GM12801 (cell line): ENCODE data around the gene C10orf67.

Experiments used
- TF ChIP-seq, protein P1 (sequence below): IDR thresholded peaks from one replicate; pipeline ENCODE4 v1.5.1; 2011; ENCODE audit warnings: control low read depth; ENCODE audit not compliant: insufficient read length; ENCODE audit errors: extremely low read depth

C10orf67 gene

GRCh38 chr10:23173214-23174073 is 171.2 kb downstream of the C10orf67 start:
- TF ChIP-seq, protein P1, sequence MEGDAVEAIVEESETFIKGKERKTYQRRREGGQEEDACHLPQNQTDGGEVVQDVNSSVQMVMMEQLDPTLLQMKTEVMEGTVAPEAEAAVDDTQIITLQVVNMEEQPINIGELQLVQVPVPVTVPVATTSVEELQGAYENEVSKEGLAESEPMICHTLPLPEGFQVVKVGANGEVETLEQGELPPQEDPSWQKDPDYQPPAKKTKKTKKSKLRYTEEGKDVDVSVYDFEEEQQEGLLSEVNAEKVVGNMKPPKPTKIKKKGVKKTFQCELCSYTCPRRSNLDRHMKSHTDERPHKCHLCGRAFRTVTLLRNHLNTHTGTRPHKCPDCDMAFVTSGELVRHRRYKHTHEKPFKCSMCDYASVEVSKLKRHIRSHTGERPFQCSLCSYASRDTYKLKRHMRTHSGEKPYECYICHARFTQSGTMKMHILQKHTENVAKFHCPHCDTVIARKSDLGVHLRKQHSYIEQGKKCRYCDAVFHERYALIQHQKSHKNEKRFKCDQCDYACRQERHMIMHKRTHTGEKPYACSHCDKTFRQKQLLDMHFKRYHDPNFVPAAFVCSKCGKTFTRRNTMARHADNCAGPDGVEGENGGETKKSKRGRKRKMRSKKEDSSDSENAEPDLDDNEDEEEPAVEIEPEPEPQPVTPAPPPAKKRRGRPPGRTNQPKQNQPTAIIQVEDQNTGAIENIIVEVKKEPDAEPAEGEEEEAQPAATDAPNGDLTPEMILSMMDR: no peak

GRCh38 chr10:23172429-23173213 is 172.0 kb downstream of the C10orf67 start:
- TF ChIP-seq, protein P1: no peak

- TF ChIP-seq, protein P1: no peak
Observed at GRCh38 chr10:23171232-23171876, 173.2 kb downstream of the C10orf67 start.

GRCh38 chr10:23158370-23158769 is 186.2 kb downstream of the C10orf67 start:
- TF ChIP-seq, protein P1: no peak

DNA sequence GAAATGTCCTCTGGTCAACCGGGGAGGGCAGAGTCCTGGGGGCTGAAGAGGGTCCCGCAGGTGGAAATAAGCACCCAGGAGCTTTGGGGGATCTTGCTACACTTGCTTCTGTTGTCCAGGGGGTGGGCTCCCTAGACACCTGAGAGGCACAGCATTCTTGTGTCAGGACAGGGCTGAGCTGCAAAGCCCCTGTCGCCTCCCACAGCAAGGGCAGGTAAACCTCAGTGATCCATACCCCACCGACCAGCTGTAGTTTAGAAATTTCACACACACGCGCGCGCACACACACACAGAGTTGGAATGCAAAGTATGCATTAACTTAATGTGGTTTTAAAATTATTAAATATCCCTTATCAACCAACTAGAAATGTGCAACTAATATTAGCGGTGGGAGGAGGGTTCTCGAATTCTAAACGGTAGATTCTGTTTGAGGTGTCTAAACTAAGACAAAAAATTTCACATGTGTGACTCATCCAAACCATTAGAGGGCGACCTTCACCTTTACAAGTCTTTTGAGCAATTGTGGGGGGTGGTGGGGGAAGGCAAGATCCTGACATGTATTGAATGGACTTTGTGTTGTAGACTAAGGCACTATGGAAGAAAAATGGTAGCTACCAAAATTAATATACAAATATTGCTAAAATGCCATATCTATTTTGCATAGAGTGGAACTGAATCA is 186.8 kb downstream of the C10orf67 start:
- TF ChIP-seq, protein P1: no peak

DNA sequence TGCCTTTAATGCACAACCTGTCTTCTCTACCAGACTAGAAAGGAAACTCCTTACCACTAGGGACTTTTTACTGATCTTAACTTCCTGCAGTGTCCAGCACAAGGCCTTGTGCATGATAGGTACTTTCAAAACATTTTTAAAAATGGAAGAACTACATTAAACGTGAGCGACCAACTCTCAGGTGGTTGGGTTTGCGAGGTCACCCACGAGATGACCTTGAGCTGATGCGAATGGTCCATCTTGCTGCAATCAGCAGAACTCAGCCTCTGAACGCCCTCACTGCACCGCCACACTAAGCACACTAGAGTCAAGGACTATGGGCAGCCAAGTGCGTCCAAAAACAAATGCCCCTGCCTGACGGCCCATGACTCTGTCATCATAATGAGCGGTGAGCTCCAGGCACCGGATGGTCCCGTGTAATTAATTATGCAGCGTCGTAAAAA is 187.3 kb downstream of the C10orf67 start:
- TF ChIP-seq, protein P1: no peak
